Measurements from ENCODE around the gene MITD1. TPM values are rescaled to one million over a fixed set of nuclear protein-coding genes. Genes with fewer than 3 reads are reported as not detected.

Gene MITD1
- 28.4 and 55.6 TPM in 2 replicates for total RNA-seq (2014; rRNA removed; shearing (Covaris generic); ENCODE audit: low replicate concordance)

DNA sequence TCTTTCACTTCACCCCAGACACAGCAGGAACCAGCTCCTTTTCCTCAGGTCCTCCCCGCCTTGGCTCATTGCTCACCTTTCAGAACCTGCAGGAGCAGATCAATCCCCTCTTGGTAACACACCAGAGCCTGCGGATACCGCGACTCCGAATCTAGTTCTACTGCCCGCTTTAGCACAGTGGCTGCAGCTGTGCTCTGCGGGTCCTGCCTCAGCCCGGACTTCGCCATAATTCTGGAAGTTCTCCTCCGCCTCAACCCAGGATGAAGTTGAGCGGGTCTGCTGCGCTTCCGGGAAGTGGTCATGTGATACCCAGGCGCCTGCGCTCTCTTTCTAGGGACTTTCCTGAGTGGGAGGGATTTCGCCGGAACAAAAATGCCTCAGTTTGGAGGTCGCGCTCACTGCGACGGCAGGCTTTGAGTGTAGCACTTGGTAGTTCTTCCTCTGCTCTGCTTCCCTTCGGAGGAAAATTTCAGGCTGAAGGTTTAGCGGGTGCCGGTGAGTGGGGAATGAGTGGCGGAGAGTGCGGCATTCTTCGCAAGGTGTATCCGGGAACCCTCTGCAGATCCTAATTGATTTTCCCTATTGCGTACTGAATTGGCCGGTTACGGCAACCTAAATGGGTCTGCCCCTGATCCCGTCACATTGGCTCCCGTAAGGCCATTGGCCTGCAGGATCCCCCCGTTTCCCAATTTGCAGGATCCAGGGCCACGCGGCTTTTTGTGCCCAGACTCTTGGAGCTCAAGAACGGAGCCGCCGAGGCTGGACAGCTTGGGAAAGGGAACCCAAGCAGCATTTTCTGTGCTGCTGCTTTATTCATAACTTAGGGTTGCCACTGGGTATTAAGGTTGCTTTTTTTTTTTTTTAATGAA is at the start of gene MITD1, which contains the start of gene MRPL30:
MITD1 (minus strand) TSS at position 304 of the 869 bp plus-strand sequence; CDS start at position 227, 77 bp downstream.
MRPL30 (plus strand) TSS at position 430 of the 869 bp plus-strand sequence. CDS start 5,020 bp downstream, outside the sequence.
- no peaks in the 10 kb centered on the region for H3K9me3 ChIP-seq (ENCODE audit: low read length)
- H3K9me2 ChIP-seq (replicated peaks; ENCODE audit: insufficient read depth, low read length) = no peaks in the 10 kb centered on the region
- peak within 1 kb of the TSS; percentile 88 for H3K9ac ChIP-seq (ENCODE audit: low read length)
- H4K20me1 ChIP-seq (ENCODE audit: insufficient read depth, low read depth, low read length) = no peaks in the 10 kb centered on the region
- H2AFZ ChIP-seq (ENCODE audit: low read length) = peak within 1 kb of the TSS; percentile 57; the same call in 1 of the 2 replicates
- H3K4me3 ChIP-seq (ENCODE audit: low read length) = peak within 1 kb of the TSS; percentile 97
- H3K4me1 ChIP-seq (ENCODE audit: low read length) = peaks cover 35% of the 10 kb centered on the region
- H3K4me2 ChIP-seq (ENCODE audit: low read depth, low read length, poor library complexity, severe bottlenecking) = peak within 1 kb of the TSS; percentile 83
- no peaks in the 10 kb centered on the region for H3K27me3 ChIP-seq (ENCODE audit: low read length)
- DNase-seq = peak; percentile 97
- H3K36me3 ChIP-seq (ENCODE audit: insufficient read depth, low read length) = peaks cover 4% of the 10 kb centered on the region; the same call in 1 of the 2 replicates
- H3K79me2 ChIP-seq (ENCODE audit: low read length) = peaks cover 96% of the 10 kb centered on the region
- H3K27ac ChIP-seq (ENCODE audit: low read length) = peak within 1 kb of the TSS; percentile 36; the same call in 1 of the 2 replicates

DNA sequence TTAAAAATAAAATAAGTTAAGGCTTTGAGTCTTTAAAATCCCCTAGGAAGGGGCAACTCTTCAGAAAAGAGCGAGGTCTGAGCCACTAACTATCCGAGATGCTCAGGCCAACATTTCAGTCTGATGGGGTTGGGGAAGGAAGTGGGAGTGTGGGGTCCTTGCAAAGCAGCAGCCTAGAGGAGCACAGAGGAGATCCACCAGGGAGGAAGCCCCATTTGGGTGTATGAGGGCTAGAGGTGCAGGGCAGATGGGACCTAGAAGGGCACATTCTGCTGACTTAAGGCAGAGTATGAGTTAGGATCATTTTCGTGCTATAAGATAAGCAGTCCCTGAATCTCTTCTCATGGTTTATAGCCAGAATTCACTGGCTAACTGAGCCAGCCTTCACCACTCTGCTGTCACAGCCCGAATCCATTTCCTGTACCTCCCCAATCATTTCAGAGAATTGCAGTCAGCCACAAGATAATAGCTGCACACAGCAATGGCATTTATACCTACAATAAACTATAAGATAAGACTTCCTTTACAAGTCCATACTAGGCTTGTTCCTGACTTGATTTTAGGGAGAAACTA is 37.2 kb upstream of the MITD1 start:
- Histone ChIP-seq H3K79me2 (ENCODE audit: low read length) (no peaks in the 10 kb centered on the region), H3K9me3 (ENCODE audit: low read length) (no peaks in the 10 kb centered on the region), H2AFZ (ENCODE audit: low read length) (no peak overlapping the region), H3K27ac (ENCODE audit: low read length) (no peak overlapping the region), H3K27me3 (ENCODE audit: low read length) (no peaks in the 10 kb centered on the region), H3K4me3 (ENCODE audit: low read length) (no peak overlapping the region), H3K9me2 (replicated peaks; ENCODE audit: insufficient read depth, low read length) (no peaks in the 10 kb centered on the region), H3K9ac (ENCODE audit: low read length) (no peak overlapping the region), H3K4me1 (ENCODE audit: low read length) (no peaks in the 10 kb centered on the region), H3K4me2 (ENCODE audit: low read depth, low read length, poor library complexity, severe bottlenecking) (no peak overlapping the region), H4K20me1 (ENCODE audit: insufficient read depth, low read depth, low read length) (no peaks in the 10 kb centered on the region), H3K36me3 (ENCODE audit: insufficient read depth, low read length) (no peaks in the 10 kb centered on the region)
- DNase-seq = no peak

DNA sequence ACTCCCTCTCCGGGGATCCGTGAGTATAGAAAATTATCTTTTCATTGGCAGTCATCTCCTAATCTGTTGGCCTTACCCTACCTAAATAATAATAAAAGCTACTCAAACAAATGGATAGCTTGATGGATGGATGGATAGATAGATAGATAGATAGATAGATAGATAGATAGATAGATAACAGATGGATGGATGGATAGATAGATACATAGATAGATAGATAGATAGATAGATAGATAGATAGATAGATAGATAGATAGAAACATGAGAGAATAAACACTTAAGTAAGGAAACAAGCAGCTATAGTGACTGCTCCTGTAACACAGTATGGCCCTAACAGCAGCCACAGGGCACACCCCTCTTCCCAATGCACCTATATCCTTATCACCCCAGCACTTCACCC is 35.2 kb upstream of the MITD1 start:
- DNase-seq = no peak

DNA sequence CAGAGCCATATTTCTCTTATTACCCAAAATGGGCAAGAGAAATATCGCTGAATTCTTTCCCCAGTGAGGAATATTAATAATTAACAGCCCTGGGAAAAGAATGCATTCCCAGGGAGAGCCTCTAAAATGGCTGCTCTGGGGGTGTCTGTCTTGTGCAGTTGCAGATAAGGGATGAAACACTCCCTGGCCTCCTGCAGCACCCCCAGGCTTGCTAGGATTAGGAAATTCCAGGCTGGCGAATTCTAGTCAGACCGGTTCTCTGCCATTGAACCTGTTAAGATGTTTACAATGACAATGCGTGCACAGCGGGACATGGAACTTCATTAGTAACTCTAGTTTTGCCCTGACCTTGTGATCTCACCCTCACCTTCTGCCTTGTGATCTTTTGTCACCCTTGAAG is 24.6 kb upstream of the MITD1 start:
- H3K27ac ChIP-seq (ENCODE audit: low read length) = no peak overlapping the region
- H3K9me3 ChIP-seq (ENCODE audit: low read length) = peaks cover 4% of the 10 kb centered on the region; the same call in 1 of the 2 replicates
- no peak overlapping the region for H3K9ac ChIP-seq (ENCODE audit: low read length)

More for the DNA sequence above, 35.2 kb upstream of the MITD1 start:
- no peaks in the 10 kb centered on the region for H3K36me3 ChIP-seq (ENCODE audit: insufficient read depth, low read length)
- H3K4me3 ChIP-seq (ENCODE audit: low read length) = no peak overlapping the region
- H3K9ac ChIP-seq (ENCODE audit: low read length) = no peak overlapping the region
- H3K9me2 ChIP-seq (replicated peaks; ENCODE audit: insufficient read depth, low read length) = no peaks in the 10 kb centered on the region
- H3K4me1 ChIP-seq (ENCODE audit: low read length) = no peaks in the 10 kb centered on the region
- H3K9me3 ChIP-seq (ENCODE audit: low read length) = no peaks in the 10 kb centered on the region
- no peaks in the 10 kb centered on the region for H3K27me3 ChIP-seq (ENCODE audit: low read length)
- no peaks in the 10 kb centered on the region for H4K20me1 ChIP-seq (ENCODE audit: insufficient read depth, low read depth, low read length)
- no peak overlapping the region for H3K27ac ChIP-seq (ENCODE audit: low read length)
- H3K4me2 ChIP-seq (ENCODE audit: low read depth, low read length, poor library complexity, severe bottlenecking) = no peak overlapping the region
- H2AFZ ChIP-seq (ENCODE audit: low read length) = no peak overlapping the region
- H3K79me2 ChIP-seq (ENCODE audit: low read length) = no peaks in the 10 kb centered on the region

DNA sequence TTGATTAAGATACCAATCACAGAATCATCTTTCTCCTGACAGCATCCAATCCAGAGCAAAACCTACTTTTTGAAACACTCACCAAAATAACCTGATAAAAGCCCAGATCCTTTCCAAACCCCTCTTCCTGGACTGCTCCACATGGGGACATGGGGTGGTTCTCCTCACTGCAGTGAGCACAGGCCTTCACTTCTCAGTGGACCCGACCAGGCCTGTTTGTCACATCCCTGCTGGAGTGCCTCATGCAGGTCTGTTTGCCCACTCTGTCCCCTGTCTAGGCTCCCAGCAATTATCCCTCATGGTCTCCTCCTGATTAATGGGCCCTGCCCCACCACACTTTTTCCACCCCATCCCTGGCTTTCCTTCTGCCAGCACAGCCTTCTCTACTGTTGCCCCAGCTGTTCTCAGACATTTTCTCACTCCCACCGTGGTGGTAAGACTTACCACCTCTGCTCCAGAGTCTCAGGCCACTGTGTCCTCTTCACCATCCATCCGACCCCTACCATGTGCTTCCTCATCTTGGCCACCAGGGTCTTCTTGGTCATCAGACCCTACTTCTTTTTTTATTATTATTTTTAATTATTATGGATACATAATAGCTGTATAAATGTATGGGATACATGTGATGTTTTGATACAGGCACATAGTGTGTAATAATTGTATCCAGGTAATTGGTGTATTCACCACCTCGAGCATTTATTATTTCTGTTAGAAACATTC is 21.3 kb upstream of the MITD1 start:
- no peak overlapping the region for H3K9ac ChIP-seq (ENCODE audit: low read length)
- no peak overlapping the region for H3K4me3 ChIP-seq (ENCODE audit: low read length)
- H3K9me2 ChIP-seq (replicated peaks; ENCODE audit: insufficient read depth, low read length) = no peaks in the 10 kb centered on the region
- H3K36me3 ChIP-seq (ENCODE audit: insufficient read depth, low read length) = 0 out of 2 replicates have a peak, but pooled peaks cover 2% of the 10 kb centered on the region
- no peak overlapping the region for H2AFZ ChIP-seq (ENCODE audit: low read length)
- H3K79me2 ChIP-seq (ENCODE audit: low read length) = no peaks in the 10 kb centered on the region
- no peaks in the 10 kb centered on the region for H4K20me1 ChIP-seq (ENCODE audit: insufficient read depth, low read depth, low read length)
- H3K9me3 ChIP-seq (ENCODE audit: low read length) = peaks cover 4% of the 10 kb centered on the region; the same call in 1 of the 2 replicates
- H3K27me3 ChIP-seq (ENCODE audit: low read length) = no peaks in the 10 kb centered on the region
- no peak for DNase-seq
- H3K27ac ChIP-seq (ENCODE audit: low read length) = no peak overlapping the region
- no peak overlapping the region for H3K4me2 ChIP-seq (ENCODE audit: low read depth, low read length, poor library complexity, severe bottlenecking)
- no peaks in the 10 kb centered on the region for H3K4me1 ChIP-seq (ENCODE audit: low read length)

More for the DNA sequence above, 24.6 kb upstream of the MITD1 start:
- H3K4me2 ChIP-seq (ENCODE audit: low read depth, low read length, poor library complexity, severe bottlenecking) = no peak overlapping the region
- H3K27me3 ChIP-seq (ENCODE audit: low read length) = no peaks in the 10 kb centered on the region
- no peak overlapping the region for H2AFZ ChIP-seq (ENCODE audit: low read length)
- H3K36me3 ChIP-seq (ENCODE audit: insufficient read depth, low read length) = no peaks in the 10 kb centered on the region
- no peaks in the 10 kb centered on the region for H4K20me1 ChIP-seq (ENCODE audit: insufficient read depth, low read depth, low read length)
- no peaks in the 10 kb centered on the region for H3K4me1 ChIP-seq (ENCODE audit: low read length)
- no peaks in the 10 kb centered on the region for H3K79me2 ChIP-seq (ENCODE audit: low read length)
- no peaks in the 10 kb centered on the region for H3K9me2 ChIP-seq (replicated peaks; ENCODE audit: insufficient read depth, low read length)
- no peak for DNase-seq
- no peak overlapping the region for H3K4me3 ChIP-seq (ENCODE audit: low read length)

DNA sequence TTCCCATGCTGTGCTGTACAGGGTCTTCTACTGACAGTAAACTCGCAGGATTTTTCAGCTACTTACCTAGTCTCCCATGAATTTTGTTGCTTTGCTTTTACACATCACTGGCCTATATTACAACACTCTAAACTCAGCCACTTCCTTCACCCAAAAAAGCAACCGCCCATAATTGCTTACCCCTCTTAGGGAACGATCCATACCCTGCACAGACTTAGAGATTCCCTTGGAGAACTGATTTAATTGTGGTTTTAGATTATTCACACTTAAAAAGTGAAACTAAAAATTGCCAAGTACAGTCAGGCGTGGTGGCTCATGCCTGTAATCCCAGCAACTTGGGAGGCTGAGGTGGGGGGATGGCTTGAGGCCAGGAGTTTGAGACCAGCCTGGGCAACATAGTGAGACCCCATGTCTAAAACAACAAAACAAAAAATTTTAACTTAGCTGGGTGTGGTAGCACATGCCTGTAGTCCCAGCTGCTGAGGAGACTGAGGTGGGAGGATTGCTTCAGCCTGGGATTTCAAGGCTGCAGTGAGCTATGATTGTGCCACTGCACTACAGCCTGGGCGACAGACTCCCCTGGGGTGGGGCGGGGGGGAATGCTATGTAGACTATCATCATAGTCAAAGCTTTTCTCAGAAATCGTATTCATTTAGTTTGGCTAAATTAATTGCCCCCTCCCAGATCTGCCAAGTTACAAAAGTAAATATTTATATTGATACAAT is 19.4 kb upstream of the MITD1 start:
- no peak for DNase-seq
- no peak overlapping the region for H3K4me2 ChIP-seq (ENCODE audit: low read depth, low read length, poor library complexity, severe bottlenecking)
- H3K9me2 ChIP-seq (replicated peaks; ENCODE audit: insufficient read depth, low read length) = no peaks in the 10 kb centered on the region
- no peak overlapping the region for H3K4me3 ChIP-seq (ENCODE audit: low read length)
- H3K9me3 ChIP-seq (ENCODE audit: low read length) = no peaks in the 10 kb centered on the region
- no peaks in the 10 kb centered on the region for H3K4me1 ChIP-seq (ENCODE audit: low read length)
- H4K20me1 ChIP-seq (ENCODE audit: insufficient read depth, low read depth, low read length) = no peaks in the 10 kb centered on the region
- no peaks in the 10 kb centered on the region for H3K27me3 ChIP-seq (ENCODE audit: low read length)
- no peaks in the 10 kb centered on the region for H3K79me2 ChIP-seq (ENCODE audit: low read length)
- peaks cover 7% of the 10 kb centered on the region; the same call in 1 of the 2 replicates for H3K36me3 ChIP-seq (ENCODE audit: insufficient read depth, low read length)
- H2AFZ ChIP-seq (ENCODE audit: low read length) = no peak overlapping the region
- H3K9ac ChIP-seq (ENCODE audit: low read length) = no peak overlapping the region
- no peak overlapping the region for H3K27ac ChIP-seq (ENCODE audit: low read length)

DNA sequence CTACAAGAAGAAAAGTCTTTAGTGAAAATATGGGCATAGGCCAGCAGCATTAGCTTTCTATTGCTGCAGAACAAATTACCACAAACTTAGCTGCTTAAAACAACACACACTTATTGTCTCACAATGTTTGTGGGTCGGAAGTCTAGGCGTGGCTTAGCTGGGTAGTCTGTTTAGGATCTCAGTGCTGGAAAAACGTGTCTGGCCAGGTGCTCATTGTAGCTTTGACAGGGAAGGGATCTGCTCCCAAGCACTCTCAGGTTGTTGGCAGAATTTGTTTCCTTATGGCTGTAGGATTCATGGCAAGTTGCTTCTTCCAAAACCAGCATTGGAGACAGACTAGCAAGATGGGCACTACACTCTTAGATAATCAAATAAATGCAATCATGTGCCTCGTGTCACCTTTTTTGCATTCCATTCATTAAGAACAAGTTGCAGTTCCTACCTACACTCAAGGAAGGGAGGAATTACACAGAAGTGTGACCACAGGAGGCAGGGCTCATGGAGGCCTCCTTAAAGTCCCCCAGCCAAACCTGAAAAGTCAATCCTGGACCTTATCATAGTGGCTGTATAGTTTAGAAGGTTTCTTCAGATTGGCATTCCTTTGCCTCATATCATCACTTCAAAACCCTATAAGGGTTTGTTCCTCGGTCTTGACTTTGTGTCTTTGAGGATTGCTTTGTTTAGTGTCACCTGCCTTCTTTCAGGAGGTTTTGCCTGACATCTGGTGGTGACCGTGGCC is 17.4 kb upstream of the MITD1 start:
- Histone ChIP-seq H3K9ac (ENCODE audit: low read length) (no peak overlapping the region), H3K79me2 (ENCODE audit: low read length) (no peaks in the 10 kb centered on the region), H3K9me2 (replicated peaks; ENCODE audit: insufficient read depth, low read length) (no peaks in the 10 kb centered on the region), H2AFZ (ENCODE audit: low read length) (no peak overlapping the region), H4K20me1 (ENCODE audit: insufficient read depth, low read depth, low read length) (no peaks in the 10 kb centered on the region), H3K4me1 (ENCODE audit: low read length) (no peaks in the 10 kb centered on the region), H3K4me2 (ENCODE audit: low read depth, low read length, poor library complexity, severe bottlenecking) (no peak overlapping the region), H3K27me3 (ENCODE audit: low read length) (no peaks in the 10 kb centered on the region), H3K4me3 (ENCODE audit: low read length) (no peak overlapping the region), H3K9me3 (ENCODE audit: low read length) (no peaks in the 10 kb centered on the region), H3K36me3 (ENCODE audit: insufficient read depth, low read length) (peaks cover 12% of the 10 kb centered on the region), H3K27ac (ENCODE audit: low read length) (no peak overlapping the region)
- no peak for DNase-seq

Measured in Karpas-422 (cell line).